ENCODE measurements around the gene UNC5CL. TPM values are rescaled to one million over a fixed set of nuclear protein-coding genes. Genes with fewer than 3 reads are reported as not detected.
A peak's percentile ranks its signal among the peaks of the same experiment; 100 is the strongest.

The UNC5CL gene
- total and polyA plus RNA-seq, 9 of the 15 experiments (the other 6 are each of a cell fraction or from before 2014, with no cell fraction given): 0.07 to 1.8 (median 0.62) TPM; not detected in 1

DNA sequence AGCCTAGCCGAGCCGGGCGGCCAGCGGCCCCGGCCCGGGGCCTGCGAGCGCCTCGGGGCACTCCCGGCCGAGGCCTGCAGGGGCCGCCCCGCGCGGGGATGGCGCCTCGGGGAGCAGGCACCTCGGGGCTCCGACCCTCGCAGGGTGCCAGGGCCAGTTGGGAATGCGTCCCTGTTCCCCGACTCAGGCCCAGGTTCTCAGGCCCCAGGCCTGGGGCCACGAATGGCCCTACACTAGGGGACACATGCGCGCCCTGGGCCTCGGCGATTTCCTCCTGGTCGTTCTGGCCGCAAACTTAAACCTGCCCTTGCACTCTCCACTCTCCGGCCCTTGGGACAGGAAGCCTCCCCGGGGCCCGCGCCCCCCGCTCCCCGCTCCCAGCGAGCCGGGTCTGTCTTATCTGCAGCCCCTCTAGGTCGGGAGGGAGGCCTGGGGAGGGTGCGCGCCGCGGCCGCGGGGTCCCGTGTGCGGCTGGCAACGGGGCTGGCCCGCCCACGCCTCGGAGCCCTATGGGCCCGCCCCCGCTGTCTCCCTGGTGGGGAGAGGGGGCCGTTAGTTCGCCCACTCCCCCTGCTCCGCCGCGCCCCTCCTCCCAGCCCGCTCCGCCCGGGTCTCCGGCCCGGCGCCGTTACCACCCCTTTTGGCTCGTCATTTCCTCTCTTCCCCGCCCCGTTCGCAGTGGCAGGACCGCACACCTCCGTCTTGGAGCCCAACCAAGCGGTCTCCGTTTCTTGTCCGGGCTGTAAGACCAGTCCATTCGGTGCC, 34.4 kb upstream of the UNC5CL start (continued):
- TF ChIP-seq, protein P1, sequence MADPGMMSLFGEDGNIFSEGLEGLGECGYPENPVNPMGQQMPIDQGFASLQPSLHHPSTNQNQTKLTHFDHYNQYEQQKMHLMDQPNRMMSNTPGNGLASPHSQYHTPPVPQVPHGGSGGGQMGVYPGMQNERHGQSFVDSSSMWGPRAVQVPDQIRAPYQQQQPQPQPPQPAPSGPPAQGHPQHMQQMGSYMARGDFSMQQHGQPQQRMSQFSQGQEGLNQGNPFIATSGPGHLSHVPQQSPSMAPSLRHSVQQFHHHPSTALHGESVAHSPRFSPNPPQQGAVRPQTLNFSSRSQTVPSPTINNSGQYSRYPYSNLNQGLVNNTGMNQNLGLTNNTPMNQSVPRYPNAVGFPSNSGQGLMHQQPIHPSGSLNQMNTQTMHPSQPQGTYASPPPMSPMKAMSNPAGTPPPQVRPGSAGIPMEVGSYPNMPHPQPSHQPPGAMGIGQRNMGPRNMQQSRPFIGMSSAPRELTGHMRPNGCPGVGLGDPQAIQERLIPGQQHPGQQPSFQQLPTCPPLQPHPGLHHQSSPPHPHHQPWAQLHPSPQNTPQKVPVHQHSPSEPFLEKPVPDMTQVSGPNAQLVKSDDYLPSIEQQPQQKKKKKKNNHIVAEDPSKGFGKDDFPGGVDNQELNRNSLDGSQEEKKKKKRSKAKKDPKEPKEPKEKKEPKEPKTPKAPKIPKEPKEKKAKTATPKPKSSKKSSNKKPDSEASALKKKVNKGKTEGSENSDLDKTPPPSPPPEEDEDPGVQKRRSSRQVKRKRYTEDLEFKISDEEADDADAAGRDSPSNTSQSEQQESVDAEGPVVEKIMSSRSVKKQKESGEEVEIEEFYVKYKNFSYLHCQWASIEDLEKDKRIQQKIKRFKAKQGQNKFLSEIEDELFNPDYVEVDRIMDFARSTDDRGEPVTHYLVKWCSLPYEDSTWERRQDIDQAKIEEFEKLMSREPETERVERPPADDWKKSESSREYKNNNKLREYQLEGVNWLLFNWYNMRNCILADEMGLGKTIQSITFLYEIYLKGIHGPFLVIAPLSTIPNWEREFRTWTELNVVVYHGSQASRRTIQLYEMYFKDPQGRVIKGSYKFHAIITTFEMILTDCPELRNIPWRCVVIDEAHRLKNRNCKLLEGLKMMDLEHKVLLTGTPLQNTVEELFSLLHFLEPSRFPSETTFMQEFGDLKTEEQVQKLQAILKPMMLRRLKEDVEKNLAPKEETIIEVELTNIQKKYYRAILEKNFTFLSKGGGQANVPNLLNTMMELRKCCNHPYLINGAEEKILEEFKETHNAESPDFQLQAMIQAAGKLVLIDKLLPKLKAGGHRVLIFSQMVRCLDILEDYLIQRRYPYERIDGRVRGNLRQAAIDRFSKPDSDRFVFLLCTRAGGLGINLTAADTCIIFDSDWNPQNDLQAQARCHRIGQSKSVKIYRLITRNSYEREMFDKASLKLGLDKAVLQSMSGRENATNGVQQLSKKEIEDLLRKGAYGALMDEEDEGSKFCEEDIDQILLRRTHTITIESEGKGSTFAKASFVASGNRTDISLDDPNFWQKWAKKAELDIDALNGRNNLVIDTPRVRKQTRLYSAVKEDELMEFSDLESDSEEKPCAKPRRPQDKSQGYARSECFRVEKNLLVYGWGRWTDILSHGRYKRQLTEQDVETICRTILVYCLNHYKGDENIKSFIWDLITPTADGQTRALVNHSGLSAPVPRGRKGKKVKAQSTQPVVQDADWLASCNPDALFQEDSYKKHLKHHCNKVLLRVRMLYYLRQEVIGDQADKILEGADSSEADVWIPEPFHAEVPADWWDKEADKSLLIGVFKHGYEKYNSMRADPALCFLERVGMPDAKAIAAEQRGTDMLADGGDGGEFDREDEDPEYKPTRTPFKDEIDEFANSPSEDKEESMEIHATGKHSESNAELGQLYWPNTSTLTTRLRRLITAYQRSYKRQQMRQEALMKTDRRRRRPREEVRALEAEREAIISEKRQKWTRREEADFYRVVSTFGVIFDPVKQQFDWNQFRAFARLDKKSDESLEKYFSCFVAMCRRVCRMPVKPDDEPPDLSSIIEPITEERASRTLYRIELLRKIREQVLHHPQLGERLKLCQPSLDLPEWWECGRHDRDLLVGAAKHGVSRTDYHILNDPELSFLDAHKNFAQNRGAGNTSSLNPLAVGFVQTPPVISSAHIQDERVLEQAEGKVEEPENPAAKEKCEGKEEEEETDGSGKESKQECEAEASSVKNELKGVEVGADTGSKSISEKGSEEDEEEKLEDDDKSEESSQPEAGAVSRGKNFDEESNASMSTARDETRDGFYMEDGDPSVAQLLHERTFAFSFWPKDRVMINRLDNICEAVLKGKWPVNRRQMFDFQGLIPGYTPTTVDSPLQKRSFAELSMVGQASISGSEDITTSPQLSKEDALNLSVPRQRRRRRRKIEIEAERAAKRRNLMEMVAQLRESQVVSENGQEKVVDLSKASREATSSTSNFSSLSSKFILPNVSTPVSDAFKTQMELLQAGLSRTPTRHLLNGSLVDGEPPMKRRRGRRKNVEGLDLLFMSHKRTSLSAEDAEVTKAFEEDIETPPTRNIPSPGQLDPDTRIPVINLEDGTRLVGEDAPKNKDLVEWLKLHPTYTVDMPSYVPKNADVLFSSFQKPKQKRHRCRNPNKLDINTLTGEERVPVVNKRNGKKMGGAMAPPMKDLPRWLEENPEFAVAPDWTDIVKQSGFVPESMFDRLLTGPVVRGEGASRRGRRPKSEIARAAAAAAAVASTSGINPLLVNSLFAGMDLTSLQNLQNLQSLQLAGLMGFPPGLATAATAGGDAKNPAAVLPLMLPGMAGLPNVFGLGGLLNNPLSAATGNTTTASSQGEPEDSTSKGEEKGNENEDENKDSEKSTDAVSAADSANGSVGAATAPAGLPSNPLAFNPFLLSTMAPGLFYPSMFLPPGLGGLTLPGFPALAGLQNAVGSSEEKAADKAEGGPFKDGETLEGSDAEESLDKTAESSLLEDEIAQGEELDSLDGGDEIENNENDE (IDR thresholded peaks at IDR 0.05; ENCODE audit: low read depth, low read length): no peak
- no peak for TF ChIP-seq EHMT2 (IDR thresholded peaks at IDR 0.05)
- TF ChIP-seq, protein P2, sequence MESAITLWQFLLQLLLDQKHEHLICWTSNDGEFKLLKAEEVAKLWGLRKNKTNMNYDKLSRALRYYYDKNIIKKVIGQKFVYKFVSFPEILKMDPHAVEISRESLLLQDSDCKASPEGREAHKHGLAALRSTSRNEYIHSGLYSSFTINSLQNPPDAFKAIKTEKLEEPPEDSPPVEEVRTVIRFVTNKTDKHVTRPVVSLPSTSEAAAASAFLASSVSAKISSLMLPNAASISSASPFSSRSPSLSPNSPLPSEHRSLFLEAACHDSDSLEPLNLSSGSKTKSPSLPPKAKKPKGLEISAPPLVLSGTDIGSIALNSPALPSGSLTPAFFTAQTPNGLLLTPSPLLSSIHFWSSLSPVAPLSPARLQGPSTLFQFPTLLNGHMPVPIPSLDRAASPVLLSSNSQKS (CRISPR knock-in tag; IDR thresholded peaks at IDR 0.05): no peak
- TF ChIP-seq DIDO1 (tag; IDR thresholded peaks at IDR 0.05; ENCODE audit: low read depth): no peak
- no peak for TF ChIP-seq TAF15 (IDR thresholded peaks at IDR 0.05; ENCODE audit: low read depth, low read length)
- TF ChIP-seq ZNF174 (CRISPR knock-in tag; IDR thresholded peaks at IDR 0.05): no peak
- TF ChIP-seq KAT7 (CRISPR knock-in tag; IDR thresholded peaks at IDR 0.05; ENCODE audit: borderline replicate concordance): peak; percentile 52; the same call in 1 of the 2 replicates
- 0 out of 2 replicates have a peak, but pooled peaks have one; percentile 36 for TF ChIP-seq FOXK1 (CRISPR knock-in tag; IDR thresholded peaks at IDR 0.05; ENCODE audit: borderline replicate concordance)
- TF ChIP-seq HNRNPLL (IDR thresholded peaks at IDR 0.05; ENCODE audit: low read depth, low read length, poor library complexity, severe bottlenecking): peak; percentile 24
- TF ChIP-seq ILK (tag; IDR thresholded peaks at IDR 0.05; ENCODE audit: borderline replicate concordance, low read depth): no peak
- peak; percentile 4; the same call in 1 of the 2 replicates for TF ChIP-seq GTF2F1 (IDR thresholded peaks at IDR 0.05; ENCODE audit: low read depth, low read length)
- TF ChIP-seq MAFF (IDR thresholded peaks at IDR 0.05; ENCODE audit: low read length): no peak
- 0 out of 2 replicates have a peak, but pooled peaks have one; percentile 23 for TF ChIP-seq ZBED1 (IDR thresholded peaks at IDR 0.05)

Data from K562 (cell line).